Liver (tissue), 3 donors: ENCODE measurements around the gene TM9SF3.

ENCODE experiments used
- JUND ChIP-seq, 2 donors: IDR thresholded peaks; 2 replicates each; pipeline ENCODE4 v1.6.1; 2016; ENCODE audit warnings: antibody characterized with exemption in 2 of 2
- TAF1 ChIP-seq: conservative IDR thresholded peaks from 2 replicates; pipeline ENCODE4 v1.6.1; 2016; ENCODE audit warnings: antibody characterized with exemption, mild to moderate bottlenecking
- YY1 ChIP-seq: IDR thresholded peaks from 2 replicates; pipeline ENCODE4 v1.6.1; 2016; ENCODE audit warnings: antibody characterized with exemption, mild to moderate bottlenecking
- TF ChIP-seq, protein P1 (sequence below): fragments of 150-350 bp; IDR thresholded peaks from 2 replicates; pipeline ENCODE4 v1.5.1; 2017; ENCODE audit warnings: improper control_type of control experiment, low read depth, low read length; ENCODE audit not compliant: missing input control
- TF ChIP-seq, protein P2 (sequence below): IDR thresholded peaks from 2 replicates; pipeline ENCODE4 v1.6.1; 2016; ENCODE audit warnings: antibody characterized with exemption
- TF ChIP-seq, protein P3 (sequence below): IDR thresholded peaks from 2 replicates; pipeline ENCODE4 v1.6.1; 2016; ENCODE audit warnings: antibody characterized with exemption, mild to moderate bottlenecking
- donor health status: healthy.
- donor health status: healthy.

DNA sequence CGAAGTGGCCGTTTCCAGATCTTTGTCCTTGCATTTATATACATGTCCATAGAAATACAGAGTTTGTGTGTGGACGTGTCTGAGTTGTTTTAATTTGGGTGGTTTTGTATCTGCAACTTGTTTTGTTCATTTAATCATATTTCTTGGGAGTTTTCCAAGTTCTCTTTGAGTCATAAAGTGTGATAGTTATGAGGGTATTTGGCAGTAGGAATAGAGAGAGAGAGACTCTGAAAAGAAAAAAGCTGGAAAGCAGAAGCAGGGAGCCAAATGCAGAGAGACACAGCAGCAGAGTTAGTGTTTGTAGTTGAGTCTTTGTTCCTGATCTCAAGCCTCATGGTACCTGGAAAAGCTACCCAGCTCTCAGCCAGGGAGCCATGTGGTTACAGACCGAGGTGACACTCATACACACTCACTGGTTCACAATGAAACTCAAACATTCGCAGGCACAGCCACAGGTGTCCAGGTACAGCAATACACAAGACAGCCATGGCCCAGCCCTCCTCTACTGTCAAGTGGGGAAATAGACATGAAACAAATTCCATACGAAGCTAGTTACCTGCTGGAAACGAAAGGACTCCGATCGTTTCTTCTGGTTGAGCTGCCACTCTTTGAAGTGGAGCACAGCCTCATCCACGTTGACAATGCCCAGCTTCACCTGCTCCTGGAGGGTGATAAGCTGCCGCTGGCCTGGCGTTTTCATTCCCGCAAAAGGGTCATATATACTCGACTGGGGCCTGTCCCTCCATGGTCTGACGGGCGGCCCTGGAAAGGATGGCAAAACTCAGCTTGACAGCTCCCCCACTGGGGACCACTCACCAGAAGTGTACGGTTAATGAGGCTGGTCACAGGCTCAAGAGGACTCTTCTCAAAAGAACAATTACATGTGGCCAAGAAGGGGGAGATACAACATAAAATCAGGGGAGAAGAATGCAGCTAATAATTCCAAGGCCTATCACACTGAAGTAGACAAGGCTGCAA lies 33.3 kb upstream of the TM9SF3 start:
- TF ChIP-seq TAF1 = no peak
- TF ChIP-seq, protein P1, sequence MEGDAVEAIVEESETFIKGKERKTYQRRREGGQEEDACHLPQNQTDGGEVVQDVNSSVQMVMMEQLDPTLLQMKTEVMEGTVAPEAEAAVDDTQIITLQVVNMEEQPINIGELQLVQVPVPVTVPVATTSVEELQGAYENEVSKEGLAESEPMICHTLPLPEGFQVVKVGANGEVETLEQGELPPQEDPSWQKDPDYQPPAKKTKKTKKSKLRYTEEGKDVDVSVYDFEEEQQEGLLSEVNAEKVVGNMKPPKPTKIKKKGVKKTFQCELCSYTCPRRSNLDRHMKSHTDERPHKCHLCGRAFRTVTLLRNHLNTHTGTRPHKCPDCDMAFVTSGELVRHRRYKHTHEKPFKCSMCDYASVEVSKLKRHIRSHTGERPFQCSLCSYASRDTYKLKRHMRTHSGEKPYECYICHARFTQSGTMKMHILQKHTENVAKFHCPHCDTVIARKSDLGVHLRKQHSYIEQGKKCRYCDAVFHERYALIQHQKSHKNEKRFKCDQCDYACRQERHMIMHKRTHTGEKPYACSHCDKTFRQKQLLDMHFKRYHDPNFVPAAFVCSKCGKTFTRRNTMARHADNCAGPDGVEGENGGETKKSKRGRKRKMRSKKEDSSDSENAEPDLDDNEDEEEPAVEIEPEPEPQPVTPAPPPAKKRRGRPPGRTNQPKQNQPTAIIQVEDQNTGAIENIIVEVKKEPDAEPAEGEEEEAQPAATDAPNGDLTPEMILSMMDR = no peak
- TF ChIP-seq, protein P2, sequence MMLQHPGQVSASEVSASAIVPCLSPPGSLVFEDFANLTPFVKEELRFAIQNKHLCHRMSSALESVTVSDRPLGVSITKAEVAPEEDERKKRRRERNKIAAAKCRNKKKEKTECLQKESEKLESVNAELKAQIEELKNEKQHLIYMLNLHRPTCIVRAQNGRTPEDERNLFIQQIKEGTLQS = no peak
- no peak for TF ChIP-seq YY1
- TF ChIP-seq JUND (IDR thresholded peaks at IDR 0.05) = no peak
- TF ChIP-seq, protein P3, sequence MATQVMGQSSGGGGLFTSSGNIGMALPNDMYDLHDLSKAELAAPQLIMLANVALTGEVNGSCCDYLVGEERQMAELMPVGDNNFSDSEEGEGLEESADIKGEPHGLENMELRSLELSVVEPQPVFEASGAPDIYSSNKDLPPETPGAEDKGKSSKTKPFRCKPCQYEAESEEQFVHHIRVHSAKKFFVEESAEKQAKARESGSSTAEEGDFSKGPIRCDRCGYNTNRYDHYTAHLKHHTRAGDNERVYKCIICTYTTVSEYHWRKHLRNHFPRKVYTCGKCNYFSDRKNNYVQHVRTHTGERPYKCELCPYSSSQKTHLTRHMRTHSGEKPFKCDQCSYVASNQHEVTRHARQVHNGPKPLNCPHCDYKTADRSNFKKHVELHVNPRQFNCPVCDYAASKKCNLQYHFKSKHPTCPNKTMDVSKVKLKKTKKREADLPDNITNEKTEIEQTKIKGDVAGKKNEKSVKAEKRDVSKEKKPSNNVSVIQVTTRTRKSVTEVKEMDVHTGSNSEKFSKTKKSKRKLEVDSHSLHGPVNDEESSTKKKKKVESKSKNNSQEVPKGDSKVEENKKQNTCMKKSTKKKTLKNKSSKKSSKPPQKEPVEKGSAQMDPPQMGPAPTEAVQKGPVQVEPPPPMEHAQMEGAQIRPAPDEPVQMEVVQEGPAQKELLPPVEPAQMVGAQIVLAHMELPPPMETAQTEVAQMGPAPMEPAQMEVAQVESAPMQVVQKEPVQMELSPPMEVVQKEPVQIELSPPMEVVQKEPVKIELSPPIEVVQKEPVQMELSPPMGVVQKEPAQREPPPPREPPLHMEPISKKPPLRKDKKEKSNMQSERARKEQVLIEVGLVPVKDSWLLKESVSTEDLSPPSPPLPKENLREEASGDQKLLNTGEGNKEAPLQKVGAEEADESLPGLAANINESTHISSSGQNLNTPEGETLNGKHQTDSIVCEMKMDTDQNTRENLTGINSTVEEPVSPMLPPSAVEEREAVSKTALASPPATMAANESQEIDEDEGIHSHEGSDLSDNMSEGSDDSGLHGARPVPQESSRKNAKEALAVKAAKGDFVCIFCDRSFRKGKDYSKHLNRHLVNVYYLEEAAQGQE = no peak
